HUES6 (cell line): ENCODE results near the gene SLC22A16.
"Not testable (repeated sequence)": the region's sequence is repeated elsewhere in the genome, so short reads cannot be mapped to it uniquely, and the experiment has no call there.

Experiments
- H3K27ac ChIP-seq: 2 replicates; pipeline ENCODE4 v1.7.0; 2013; ENCODE audit warnings: low read depth, mild to moderate bottlenecking, low read length, inconsistent platforms
- H3K27me3 ChIP-seq: 2 replicates; pipeline ENCODE4 v1.6.1; 2013; ENCODE audit warnings: low read length; ENCODE audit not compliant: control insufficient read depth, insufficient read depth
- H3K36me3 ChIP-seq: 2 replicates; pipeline ENCODE4 v1.6.1; 2013; ENCODE audit warnings: low read length; ENCODE audit not compliant: control insufficient read depth, insufficient read depth
- H3K4me1 ChIP-seq: 2 replicates; pipeline ENCODE4 v1.6.1; 2013; ENCODE audit warnings: low read length; ENCODE audit not compliant: control insufficient read depth, insufficient read depth
- H3K4me3 ChIP-seq: 2 replicates; pipeline ENCODE4 v1.5.1; 2013; ENCODE audit warnings: low read depth, low read length
- H3K9ac ChIP-seq: one replicate; pipeline ENCODE4 v1.6.1; 2013; ENCODE audit warnings: mild to moderate bottlenecking, low read length
- H3K9me3 ChIP-seq: 2 replicates; pipeline ENCODE4 v1.6.1; 2013; ENCODE audit warnings: low read depth, low read length; ENCODE audit not compliant: control insufficient read depth, insufficient read depth

SLC22A16 gene

GRCh38 chr6:110490110-110490509 is 13.7 kb upstream of the SLC22A16 start:
- Histone ChIP-seq H3K4me1 (no peaks in the 10 kb centered on the region), H3K9me3 (no peaks in the 10 kb centered on the region), H3K27ac (no peak overlapping the region), H3K27me3 (no peaks in the 10 kb centered on the region), H3K9ac (no peak overlapping the region), H3K36me3 (no peaks in the 10 kb centered on the region), H3K4me3 (no peak overlapping the region)

- no peaks in the 10 kb centered on the region for H3K27me3 ChIP-seq
- no peaks in the 10 kb centered on the region for H3K9me3 ChIP-seq
- no peaks in the 10 kb centered on the region for H3K36me3 ChIP-seq
- no peak overlapping the region for H3K4me3 ChIP-seq
- no peak overlapping the region for H3K9ac ChIP-seq
- H3K27ac ChIP-seq: no peak overlapping the region
- no peaks in the 10 kb centered on the region for H3K4me1 ChIP-seq
These were observed 12.3 kb upstream of the SLC22A16 start for GRCh38 chr6:110488606-110489190.

DNA sequence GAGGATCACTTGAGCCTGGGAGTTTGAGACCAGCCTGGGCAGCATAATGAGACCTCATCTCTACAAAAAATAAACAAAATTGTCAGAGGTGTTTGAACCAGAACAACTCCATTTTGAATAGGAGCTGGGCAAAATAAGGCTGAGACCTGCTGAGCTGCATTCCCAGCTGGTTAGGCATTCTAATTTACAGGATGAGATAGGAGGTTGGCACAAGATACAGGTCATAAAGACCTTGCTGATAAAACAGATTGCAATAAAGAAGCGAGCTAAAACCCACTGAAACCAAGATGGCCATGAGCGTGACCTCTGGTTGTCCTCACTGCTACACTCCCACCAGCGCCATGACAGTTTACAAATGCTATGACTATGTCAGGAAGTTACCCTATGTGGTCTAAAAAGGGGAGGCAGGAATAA is 11.6 kb upstream of the SLC22A16 start:
- H3K4me3 ChIP-seq, H3K9me3 ChIP-seq, H3K27me3 ChIP-seq, H3K9ac ChIP-seq, H3K4me1 ChIP-seq, H3K27ac ChIP-seq, H3K36me3 ChIP-seq: not testable (repeated sequence)

DNA sequence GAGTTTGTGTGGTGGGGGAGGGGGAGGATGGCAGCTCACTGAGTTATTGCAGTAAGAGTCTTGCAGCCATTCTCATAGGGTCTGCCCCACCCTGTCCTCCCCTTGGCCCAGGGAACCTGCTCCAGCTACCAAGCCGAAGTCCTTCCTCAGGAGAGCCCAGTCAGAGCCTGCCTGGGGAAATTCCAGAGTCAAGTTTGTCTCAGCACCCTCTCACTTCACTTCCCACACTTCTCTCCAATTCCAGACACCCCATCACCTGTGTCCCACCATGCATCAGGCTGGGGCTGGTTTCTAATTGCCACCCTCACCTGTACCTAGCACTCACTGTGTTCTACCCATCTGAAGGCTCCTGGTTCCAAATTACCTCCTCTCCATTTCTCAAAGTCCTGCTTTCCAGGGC is 10.3 kb upstream of the SLC22A16 start:
- no peaks in the 10 kb centered on the region for H3K27me3 ChIP-seq
- H3K4me1 ChIP-seq: no peaks in the 10 kb centered on the region
- H3K4me3 ChIP-seq: no peak overlapping the region
- no peak overlapping the region for H3K9ac ChIP-seq
- H3K9me3 ChIP-seq: no peaks in the 10 kb centered on the region
- no peak overlapping the region for H3K27ac ChIP-seq
- no peaks in the 10 kb centered on the region for H3K36me3 ChIP-seq

GRCh38 chr6:110485491-110485890 is 9.1 kb upstream of the SLC22A16 start:
- Histone ChIP-seq H3K36me3 (no peaks in the 10 kb centered on the region), H3K4me1 (no peaks in the 10 kb centered on the region), H3K27ac (no peak overlapping the region), H3K9ac (no peak overlapping the region), H3K4me3 (no peak overlapping the region), H3K27me3 (no peaks in the 10 kb centered on the region), H3K9me3 (peaks cover 4% of the 10 kb centered on the region; the same call in 1 of the 2 replicates)

- H3K9me3 ChIP-seq: peaks cover 4% of the 10 kb centered on the region; the same call in 1 of the 2 replicates
- no peaks in the 10 kb centered on the region for H3K4me1 ChIP-seq
- no peak overlapping the region for H3K9ac ChIP-seq
- H3K4me3 ChIP-seq: no peak overlapping the region
- no peaks in the 10 kb centered on the region for H3K36me3 ChIP-seq
- H3K27ac ChIP-seq: no peak overlapping the region
- no peaks in the 10 kb centered on the region for H3K27me3 ChIP-seq
These were observed 7.9 kb upstream of the SLC22A16 start for GRCh38 chr6:110484321-110484720.

GRCh38 chr6:110482774-110483400 is 6.5 kb upstream of the SLC22A16 start:
- no peaks in the 10 kb centered on the region for H3K36me3 ChIP-seq
- no peak overlapping the region for H3K4me3 ChIP-seq
- no peaks in the 10 kb centered on the region for H3K4me1 ChIP-seq
- no peak overlapping the region for H3K9ac ChIP-seq
- no peaks in the 10 kb centered on the region for H3K27me3 ChIP-seq
- H3K9me3 ChIP-seq: peaks cover 4% of the 10 kb centered on the region; the same call in 1 of the 2 replicates
- no peak overlapping the region for H3K27ac ChIP-seq

- Histone ChIP-seq H3K9me3 (peaks cover 4% of the 10 kb centered on the region; the same call in 1 of the 2 replicates), H3K4me3 (no peak overlapping the region), H3K36me3 (no peaks in the 10 kb centered on the region), H3K27ac (no peak overlapping the region), H3K27me3 (peaks cover 2% of the 10 kb centered on the region; the same call in 1 of the 2 replicates), H3K9ac (no peak overlapping the region), H3K4me1 (no peaks in the 10 kb centered on the region)
These were observed 4.7 kb upstream of the SLC22A16 start for GRCh38 chr6:110481081-110481480.

DNA sequence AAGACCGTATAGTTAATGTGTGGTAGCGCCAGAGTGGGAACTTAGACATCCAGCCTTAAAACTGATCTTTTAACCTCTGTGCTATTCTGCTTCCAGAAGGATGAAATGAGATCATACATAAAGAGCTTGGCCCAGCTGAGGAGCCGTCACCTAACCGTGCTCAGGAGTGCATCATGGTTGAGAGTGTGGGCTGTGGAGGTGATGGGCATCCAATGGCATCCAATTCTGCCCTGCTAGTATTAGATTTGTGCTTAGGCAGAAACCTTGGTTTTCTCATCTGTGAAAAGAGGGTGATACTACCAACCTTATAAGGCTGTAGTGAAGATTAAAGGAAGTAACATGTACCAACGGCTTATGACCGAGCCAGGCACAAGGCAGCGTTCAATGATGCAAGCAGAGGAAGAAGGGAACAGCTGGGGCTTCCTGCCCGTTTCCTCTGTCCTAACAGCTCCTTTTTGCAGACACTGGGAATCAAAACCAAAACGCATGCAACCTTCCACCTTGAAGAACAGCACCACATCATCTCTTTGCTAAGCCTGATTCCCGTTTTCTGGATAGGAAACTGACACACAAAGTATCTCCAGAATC is 1.3 kb downstream of the SLC22A16 start:
- Histone ChIP-seq H3K27me3 (peaks cover 13% of the 10 kb centered on the region; the same call in 1 of the 2 replicates), H3K36me3 (no peaks in the 10 kb centered on the region), H3K27ac (no peak overlapping the region), H3K4me1 (no peaks in the 10 kb centered on the region), H3K9ac (no peak overlapping the region), H3K4me3 (no peak overlapping the region), H3K9me3 (peaks cover 12% of the 10 kb centered on the region)

DNA sequence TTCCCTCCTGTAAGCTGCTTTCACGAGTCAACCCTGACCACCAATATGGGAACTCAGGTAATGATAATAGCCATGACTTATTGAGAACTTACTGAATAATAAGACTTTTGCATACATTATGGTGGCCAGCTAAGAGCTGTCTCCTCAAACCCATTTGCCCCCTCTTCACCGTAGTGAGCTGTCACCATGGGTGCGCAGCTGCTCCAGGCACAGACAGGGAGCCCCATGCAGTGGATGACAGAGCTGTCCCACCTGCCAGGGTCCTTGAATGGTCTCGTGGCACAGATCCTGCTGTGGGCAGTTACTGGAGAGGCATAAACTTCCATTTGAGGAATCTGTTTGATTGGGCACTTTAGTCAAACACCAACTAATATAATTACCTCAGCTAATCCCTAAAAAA is 1.9 kb downstream of the SLC22A16 start:
- Histone ChIP-seq H3K4me1 (no peaks in the 10 kb centered on the region), H3K27ac (no peak overlapping the region), H3K27me3 (peaks cover 13% of the 10 kb centered on the region; the same call in 1 of the 2 replicates), H3K36me3 (no peaks in the 10 kb centered on the region), H3K9me3 (peaks cover 12% of the 10 kb centered on the region), H3K4me3 (no peak overlapping the region), H3K9ac (no peak overlapping the region)

GRCh38 chr6:110472739-110473138 is 3.7 kb downstream of the SLC22A16 start:
- no peak overlapping the region for H3K9ac ChIP-seq
- H3K9me3 ChIP-seq: peaks cover 12% of the 10 kb centered on the region
- H3K36me3 ChIP-seq: no peaks in the 10 kb centered on the region
- no peak overlapping the region for H3K27ac ChIP-seq
- H3K4me3 ChIP-seq: no peak overlapping the region
- no peaks in the 10 kb centered on the region for H3K4me1 ChIP-seq
- peaks cover 13% of the 10 kb centered on the region; the same call in 1 of the 2 replicates for H3K27me3 ChIP-seq
